Stimulated activated CD8-positive, alpha-beta memory T cell treated with anti-CD3 and anti-CD28 coated beads, Interleukin-4, amount 100 ng/mL, for 48 hours (primary cell): ENCODE measurements around the gene PPP1R37.

Experiments used
- DNase-seq: peaks from one replicate; pipeline ENCODE4 v3.0.0-alpha.2; 2020

Gene PPP1R37

GRCh38 chr19:45071545-45071938, 21.4 kb upstream of the PPP1R37 start:
- no peak for DNase-seq

GRCh38 chr19:45071969-45072790, 20.8 kb upstream of the PPP1R37 start:
- DNase-seq, result no peak

- DNase-seq, result no peak
Measured at GRCh38 chr19:45074744-45075300, 18.2 kb upstream of the PPP1R37 start.

GRCh38 chr19:45075301-45076028, 17.5 kb upstream of the PPP1R37 start:
- DNase-seq, result peak; percentile 62

- DNase-seq, result peak; percentile 88
Measured at GRCh38 chr19:45076029-45076850, 16.7 kb upstream of the PPP1R37 start, which contains the start of gene ZNF296. ZNF296 (minus strand) TSS chr19:45076478; CDS start chr19:45076373, 105 bp downstream.

- DNase-seq, result no peak
Measured at GRCh38 chr19:45076851-45077730, 15.9 kb upstream of the PPP1R37 start.

- DNase-seq, result no peak
Measured at GRCh38 chr19:45078390-45079062, 14.5 kb upstream of the PPP1R37 start.

- peak; percentile 88 for DNase-seq
Measured at GRCh38 chr19:45079063-45079910, 13.7 kb upstream of the PPP1R37 start, which contains the start of gene GEMIN7. GEMIN7 (plus strand) TSS chr19:45079260; CDS start chr19:45090115, 10,855 bp downstream.

GRCh38 chr19:45079911-45080370, 13.0 kb upstream of the PPP1R37 start:
- DNase-seq, result no peak

- DNase-seq, result no peak
Measured at GRCh38 chr19:45082170-45082569, 10.8 kb upstream of the PPP1R37 start.

- no peak for DNase-seq
Measured at GRCh38 chr19:45086480-45086879, 6.5 kb upstream of the PPP1R37 start.

GRCh38 chr19:45087531-45087930, 5.4 kb upstream of the PPP1R37 start:
- peak; percentile 49 for DNase-seq

GRCh38 chr19:45090034-45090433, 2.9 kb upstream of the PPP1R37 start:
- DNase-seq, result no peak

GRCh38 chr19:45090606-45091005, 2.4 kb upstream of the PPP1R37 start:
- DNase-seq, result no peak

- DNase-seq, result peak; percentile 99
Measured at GRCh38 chr19:45091031-45091923, 1.7 kb upstream of the PPP1R37 start.

- no peak for DNase-seq
Measured at GRCh38 chr19:45094137-45094536, 1.2 kb downstream of the PPP1R37 start.

- DNase-seq, result no peak
Measured at GRCh38 chr19:45094707-45095106, 1.7 kb downstream of the PPP1R37 start.

GRCh38 chr19:45095496-45096413, 2.8 kb downstream of the PPP1R37 start:
- no peak for DNase-seq
